ENCODE measurements around the gene NBEAL2.

DNA sequence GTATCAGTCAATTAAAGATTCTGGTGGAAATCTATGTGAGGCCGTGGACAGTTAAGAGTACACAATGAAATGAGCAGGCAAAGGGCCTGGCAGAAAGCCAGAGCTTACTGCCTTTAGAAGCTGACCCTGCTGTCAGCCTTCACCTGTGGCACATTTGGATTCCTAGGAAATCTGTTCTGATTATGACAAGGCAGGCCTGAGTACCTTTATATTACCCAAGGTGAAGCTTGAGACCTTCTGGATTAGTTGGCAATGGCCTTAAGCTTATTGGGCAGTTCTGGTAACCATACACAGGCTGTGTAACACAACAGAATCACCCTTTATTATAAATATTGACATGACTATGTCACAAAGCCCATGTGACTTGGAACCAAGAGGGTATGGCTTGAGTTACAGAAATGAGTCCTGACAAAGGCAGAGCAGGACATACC lies 43.2 kb downstream of the NBEAL2 start:
- TF ChIP-seq, protein P1, sequence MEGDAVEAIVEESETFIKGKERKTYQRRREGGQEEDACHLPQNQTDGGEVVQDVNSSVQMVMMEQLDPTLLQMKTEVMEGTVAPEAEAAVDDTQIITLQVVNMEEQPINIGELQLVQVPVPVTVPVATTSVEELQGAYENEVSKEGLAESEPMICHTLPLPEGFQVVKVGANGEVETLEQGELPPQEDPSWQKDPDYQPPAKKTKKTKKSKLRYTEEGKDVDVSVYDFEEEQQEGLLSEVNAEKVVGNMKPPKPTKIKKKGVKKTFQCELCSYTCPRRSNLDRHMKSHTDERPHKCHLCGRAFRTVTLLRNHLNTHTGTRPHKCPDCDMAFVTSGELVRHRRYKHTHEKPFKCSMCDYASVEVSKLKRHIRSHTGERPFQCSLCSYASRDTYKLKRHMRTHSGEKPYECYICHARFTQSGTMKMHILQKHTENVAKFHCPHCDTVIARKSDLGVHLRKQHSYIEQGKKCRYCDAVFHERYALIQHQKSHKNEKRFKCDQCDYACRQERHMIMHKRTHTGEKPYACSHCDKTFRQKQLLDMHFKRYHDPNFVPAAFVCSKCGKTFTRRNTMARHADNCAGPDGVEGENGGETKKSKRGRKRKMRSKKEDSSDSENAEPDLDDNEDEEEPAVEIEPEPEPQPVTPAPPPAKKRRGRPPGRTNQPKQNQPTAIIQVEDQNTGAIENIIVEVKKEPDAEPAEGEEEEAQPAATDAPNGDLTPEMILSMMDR (IDR thresholded peaks at IDR 0.05) = no peak
- no peak for TF ChIP-seq POLR2A (IDR thresholded peaks at IDR 0.05)
